EH (cell line): ENCODE data around the gene TRIM33.

ENCODE experiments used
- DNase-seq: peaks from one replicate; pipeline ENCODE4 v3.0.0-alpha.2; 2015; ENCODE audit warnings: low read depth

The TRIM33 gene

GRCh38 chr1:114352797-114353196 is 158.2 kb downstream of the TRIM33 start:
- DNase-seq: no peak

GRCh38 chr1:114350731-114351445 is 160.1 kb downstream of the TRIM33 start:
- no peak for DNase-seq

- no peak for DNase-seq
These were observed 161.0 kb downstream of the TRIM33 start for GRCh38 chr1:114349891-114350605.

GRCh38 chr1:114347431-114348209 is 163.4 kb downstream of the TRIM33 start:
- DNase-seq: no peak

- peak; percentile 89 for DNase-seq
These were observed 164.4 kb downstream of the TRIM33 start for GRCh38 chr1:114346480-114347029.

GRCh38 chr1:114345930-114346479 is 165.0 kb downstream of the TRIM33 start:
- no peak for DNase-seq

- DNase-seq: no peak
These were observed 166.3 kb downstream of the TRIM33 start for GRCh38 chr1:114344656-114345055.
